22Rv1 (cell line): ENCODE measurements around the gene SREBF1.

Source experiments
- CTCF ChIP-seq: fragments of 450-650 bp; IDR thresholded peaks from 2 replicates; pipeline ENCODE4 v1.5.1; 2017; ENCODE audit warnings: mild to moderate bottlenecking
- ZFX ChIP-seq: fragments of 450-650 bp; IDR thresholded peaks from 2 replicates; pipeline ENCODE4 v1.6.1; 2017; ENCODE audit warnings: antibody characterized with exemption, borderline replicate concordance

- 0 out of 2 replicates have a peak, but pooled peaks have one; percentile 2 for TF ChIP-seq CTCF
- no peak for TF ChIP-seq ZFX
These were observed 52.0 kb downstream of the SREBF1 start for GRCh38 chr17:17784657-17785267.
